Measurements from ENCODE around the gene LCAT. TPM values are rescaled to one million over a fixed set of nuclear protein-coding genes. Genes with fewer than 3 reads are reported as not detected.
"Not testable (repeated sequence)": the region's sequence is repeated elsewhere in the genome, so short reads cannot be mapped to it uniquely, and the experiment has no call there.

The LCAT gene
- polyA plus RNA-seq, 1 donor, result 18.5 TPM

GRCh38 chr16:67937713-67938112 lies 6.2 kb downstream of the LCAT start:
- peaks cover 15% of the 10 kb centered on the region for H3K4me1 ChIP-seq (ENCODE audit: control insufficient read depth, insufficient read depth, low read length)
- H3K27ac ChIP-seq (ENCODE audit: low read length); H3K27me3 ChIP-seq (ENCODE audit: control insufficient read depth, insufficient read depth, low read length); H3K9me3 ChIP-seq (ENCODE audit: control insufficient read depth, low read depth, low read length); DNase-seq; H3K4me3 ChIP-seq (ENCODE audit: low read length): not testable (repeated sequence)
- 100% methylated on average over 1 of the region's 5 CpGs for WGBS (ENCODE audit: insufficient coverage, low lambda C conversion rate)
- peaks cover 25% of the 10 kb centered on the region for H3K36me3 ChIP-seq (ENCODE audit: control insufficient read depth, insufficient read depth, low read length)

- Histone ChIP-seq H3K36me3 (ENCODE audit: control insufficient read depth, insufficient read depth, low read length) (peaks cover 25% of the 10 kb centered on the region), H3K9me3 (ENCODE audit: control insufficient read depth, low read depth, low read length) (no peaks in the 10 kb centered on the region), H3K27me3 (ENCODE audit: control insufficient read depth, insufficient read depth, low read length) (no peaks in the 10 kb centered on the region), H3K27ac (ENCODE audit: low read length) (peak overlapping the region; percentile 82), H3K4me1 (ENCODE audit: control insufficient read depth, insufficient read depth, low read length) (peaks cover 15% of the 10 kb centered on the region), H3K4me3 (ENCODE audit: low read length) (peak overlapping the region; percentile 87)
- WGBS (ENCODE audit: insufficient coverage, low lambda C conversion rate), result no CpG with 5 or more reads among the region's 6 CpGs
- DNase-seq, result no peak
Observed at GRCh38 chr16:67936880-67937605, 6.9 kb downstream of the LCAT start.

- H3K27ac ChIP-seq (ENCODE audit: low read length), result peak within 1 kb of the TSS; percentile 82
- H3K36me3 ChIP-seq (ENCODE audit: control insufficient read depth, insufficient read depth, low read length), result peaks cover 24% of the 10 kb centered on the region
- DNase-seq, result peak; percentile 67 to 87
- H3K4me3 ChIP-seq (ENCODE audit: low read length), result peak within 1 kb of the TSS; percentile 87
- H3K9me3 ChIP-seq (ENCODE audit: control insufficient read depth, low read depth, low read length), result no peaks in the 10 kb centered on the region
- peaks cover 15% of the 10 kb centered on the region for H3K4me1 ChIP-seq (ENCODE audit: control insufficient read depth, insufficient read depth, low read length)
- H3K27me3 ChIP-seq (ENCODE audit: control insufficient read depth, insufficient read depth, low read length), result no peaks in the 10 kb centered on the region
- WGBS (ENCODE audit: insufficient coverage, low lambda C conversion rate), result 0% methylated on average over 3 of the region's 54 CpGs
Observed at GRCh38 chr16:67936124-67936879, 7.6 kb downstream of the LCAT start, which contains the start of gene PSMB10. Gene PSMB10 (minus strand): TSS chr16:67936850. CDS start chr16:67936749, 101 bp downstream.

- peak; percentile 98 for DNase-seq
- peak overlapping the region; percentile 87 for H3K4me3 ChIP-seq (ENCODE audit: low read length)
- H3K4me1 ChIP-seq (ENCODE audit: control insufficient read depth, insufficient read depth, low read length), result peaks cover 15% of the 10 kb centered on the region
- H3K27me3 ChIP-seq (ENCODE audit: control insufficient read depth, insufficient read depth, low read length), result no peaks in the 10 kb centered on the region
- H3K9me3 ChIP-seq (ENCODE audit: control insufficient read depth, low read depth, low read length), result no peaks in the 10 kb centered on the region
- peaks cover 30% of the 10 kb centered on the region for H3K36me3 ChIP-seq (ENCODE audit: control insufficient read depth, insufficient read depth, low read length)
- peak overlapping the region; percentile 82 for H3K27ac ChIP-seq (ENCODE audit: low read length)
- WGBS (ENCODE audit: insufficient coverage, low lambda C conversion rate), result no CpG with 5 or more reads among the region's 55 CpGs
Observed at GRCh38 chr16:67935402-67936123, 8.4 kb downstream of the LCAT start.

- H3K27ac ChIP-seq (ENCODE audit: low read length), result peak overlapping the region; percentile 18
- peak overlapping the region; percentile 87 for H3K4me3 ChIP-seq (ENCODE audit: low read length)
- H3K4me1 ChIP-seq (ENCODE audit: control insufficient read depth, insufficient read depth, low read length), result peaks cover 15% of the 10 kb centered on the region
- no CpG with 5 or more reads among the region's 13 CpGs for WGBS (ENCODE audit: insufficient coverage, low lambda C conversion rate)
- peaks cover 35% of the 10 kb centered on the region for H3K36me3 ChIP-seq (ENCODE audit: control insufficient read depth, insufficient read depth, low read length)
- H3K9me3 ChIP-seq (ENCODE audit: control insufficient read depth, low read depth, low read length), result no peaks in the 10 kb centered on the region
- DNase-seq, result no peak
- H3K27me3 ChIP-seq (ENCODE audit: control insufficient read depth, insufficient read depth, low read length), result no peaks in the 10 kb centered on the region
Observed at GRCh38 chr16:67935101-67935401, 8.9 kb downstream of the LCAT start.

GRCh38 chr16:67934306-67935100 lies 9.4 kb downstream of the LCAT start:
- DNase-seq, result no peak
- no peaks in the 10 kb centered on the region for H3K9me3 ChIP-seq (ENCODE audit: control insufficient read depth, low read depth, low read length)
- H3K36me3 ChIP-seq (ENCODE audit: control insufficient read depth, insufficient read depth, low read length), result peaks cover 41% of the 10 kb centered on the region
- no CpG with 5 or more reads among the region's 13 CpGs for WGBS (ENCODE audit: insufficient coverage, low lambda C conversion rate)
- no peaks in the 10 kb centered on the region for H3K27me3 ChIP-seq (ENCODE audit: control insufficient read depth, insufficient read depth, low read length)
- H3K4me3 ChIP-seq (ENCODE audit: low read length), result peak overlapping the region; percentile 87
- H3K4me1 ChIP-seq (ENCODE audit: control insufficient read depth, insufficient read depth, low read length), result peaks cover 15% of the 10 kb centered on the region
- no peak overlapping the region for H3K27ac ChIP-seq (ENCODE audit: low read length)

- no peak for DNase-seq
- Histone ChIP-seq H3K4me1 (ENCODE audit: control insufficient read depth, insufficient read depth, low read length) (peaks cover 15% of the 10 kb centered on the region), H3K27me3 (ENCODE audit: control insufficient read depth, insufficient read depth, low read length) (no peaks in the 10 kb centered on the region), H3K9me3 (ENCODE audit: control insufficient read depth, low read depth, low read length) (no peaks in the 10 kb centered on the region), H3K36me3 (ENCODE audit: control insufficient read depth, insufficient read depth, low read length) (peaks cover 48% of the 10 kb centered on the region), H3K4me3 (ENCODE audit: low read length) (no peak overlapping the region), H3K27ac (ENCODE audit: low read length) (no peak overlapping the region)
- WGBS (ENCODE audit: insufficient coverage, low lambda C conversion rate), result no CpG with 5 or more reads among the region's 7 CpGs
Observed at GRCh38 chr16:67933805-67934204, 10.1 kb downstream of the LCAT start.

GRCh38 chr16:67932462-67932840 lies 11.5 kb downstream of the LCAT start:
- 100% methylated on average over 1 of the region's 4 CpGs for WGBS (ENCODE audit: insufficient coverage, low lambda C conversion rate)
- Histone ChIP-seq H3K4me1 (ENCODE audit: control insufficient read depth, insufficient read depth, low read length) (peaks cover 14% of the 10 kb centered on the region), H3K27ac (ENCODE audit: low read length) (no peak overlapping the region), H3K36me3 (ENCODE audit: control insufficient read depth, insufficient read depth, low read length) (peaks cover 58% of the 10 kb centered on the region), H3K4me3 (ENCODE audit: low read length) (no peak overlapping the region), H3K27me3 (ENCODE audit: control insufficient read depth, insufficient read depth, low read length) (no peaks in the 10 kb centered on the region), H3K9me3 (ENCODE audit: control insufficient read depth, low read depth, low read length) (no peaks in the 10 kb centered on the region)
- no peak for DNase-seq

- H3K27me3 ChIP-seq (ENCODE audit: control insufficient read depth, insufficient read depth, low read length), result no peaks in the 10 kb centered on the region
- DNase-seq, result no peak
- WGBS (ENCODE audit: insufficient coverage, low lambda C conversion rate), result no CpG with 5 or more reads among the region's 15 CpGs
- H3K36me3 ChIP-seq (ENCODE audit: control insufficient read depth, insufficient read depth, low read length), result peaks cover 64% of the 10 kb centered on the region
- no peak within 1 kb of the TSS for H3K4me3 ChIP-seq (ENCODE audit: low read length)
- peaks cover 9% of the 10 kb centered on the region for H3K4me1 ChIP-seq (ENCODE audit: control insufficient read depth, insufficient read depth, low read length)
- H3K27ac ChIP-seq (ENCODE audit: low read length), result no peak within 1 kb of the TSS
- H3K9me3 ChIP-seq (ENCODE audit: control insufficient read depth, low read depth, low read length), result no peaks in the 10 kb centered on the region
Observed at GRCh38 chr16:67931712-67932461, 12.0 kb downstream of the LCAT start, which contains the start of gene CTRL. Gene CTRL (minus strand): TSS chr16:67931862. CDS start chr16:67931852, 10 bp downstream.
